NCI-H446 (cell line): ENCODE results near the gene CNTNAP5.

Source experiments
- DNase-seq, 2 experiments: peaks; one replicate each; lab custom pipeline; 2025; lab: John Stamatoyannopoulos, UW

CNTNAP5 gene

DNA sequence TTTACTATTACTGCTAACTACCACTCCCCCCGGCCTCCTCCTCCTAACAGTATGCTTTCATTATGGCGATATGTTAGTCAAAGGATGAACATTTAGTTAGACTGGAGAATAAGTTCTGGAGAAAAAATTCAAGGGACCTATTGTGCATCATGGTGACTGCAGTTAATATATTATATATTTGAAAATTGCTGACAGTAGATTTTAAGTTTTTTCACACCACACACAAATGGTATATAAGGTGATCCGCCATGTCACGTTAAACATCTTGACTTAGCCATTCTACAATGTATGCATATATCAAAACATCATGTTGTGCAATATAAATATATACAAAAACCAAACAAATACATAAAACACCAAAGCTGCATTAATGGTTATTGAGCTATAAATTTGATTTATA is 873.7 kb downstream of the CNTNAP5 start:
- DNase-seq = no peak

DNA sequence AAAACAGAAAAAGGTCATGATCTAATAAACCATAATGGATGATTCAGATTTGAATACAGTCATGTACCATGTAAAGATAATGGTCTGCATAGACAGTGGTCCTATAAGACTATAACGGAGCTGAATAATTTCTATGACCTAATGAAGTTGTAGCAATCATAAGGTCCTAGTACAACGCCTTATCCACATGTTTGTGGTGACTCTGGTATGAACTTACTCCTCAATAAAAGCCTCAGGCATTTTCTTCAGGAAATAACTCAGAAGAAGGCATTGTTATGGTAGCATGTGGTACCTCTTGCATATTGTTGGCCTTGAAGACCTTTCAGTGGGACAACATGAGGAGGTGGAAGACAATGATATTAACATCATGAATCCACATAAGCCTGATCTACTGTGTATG is 883.3 kb downstream of the CNTNAP5 start:
- no peak for DNase-seq

DNA sequence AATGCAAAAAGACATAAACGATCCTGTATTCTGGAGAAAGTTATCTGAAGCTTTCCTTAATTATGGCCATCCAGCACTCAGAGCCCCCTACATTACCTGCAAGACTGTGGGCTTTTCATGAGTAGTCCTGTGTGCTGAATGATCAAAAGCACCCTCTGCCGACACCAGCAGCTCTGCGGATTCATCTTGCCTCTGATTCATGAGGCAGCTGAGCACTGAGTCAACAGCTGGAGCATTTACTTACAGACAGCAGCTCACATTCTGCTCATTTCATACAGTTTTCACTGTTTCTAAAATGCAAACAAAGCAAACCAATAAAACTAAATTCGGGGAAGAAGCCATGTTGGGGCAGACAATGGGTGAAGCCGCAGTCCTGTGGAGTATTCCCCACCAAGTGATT is 886.5 kb downstream of the CNTNAP5 start:
- DNase-seq = no peak

GRCh38 chr2:124913868-124914267 is 888.8 kb downstream of the CNTNAP5 start:
- no peak for DNase-seq

- no peak for DNase-seq
Measured at GRCh38 chr2:124915567-124915966, 890.5 kb downstream of the CNTNAP5 start.

DNA sequence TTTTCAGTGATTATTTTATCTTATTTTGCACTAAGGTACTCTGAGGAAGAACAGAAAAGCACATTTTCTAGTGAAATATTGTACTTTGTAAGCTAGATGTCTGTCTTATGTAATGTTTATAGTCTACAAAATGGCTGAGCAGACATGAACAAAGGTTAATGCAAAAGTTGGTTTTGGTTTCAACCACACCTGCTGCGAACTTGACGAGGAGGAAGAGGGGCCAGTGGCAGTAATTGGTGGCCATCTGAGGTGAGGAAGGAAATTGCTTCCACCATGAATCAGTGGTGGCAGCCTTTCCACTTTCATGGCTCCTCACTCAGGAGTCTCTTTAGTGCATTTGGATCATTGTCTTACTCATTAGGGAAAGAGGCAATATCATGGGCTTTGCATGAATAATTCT is 894.2 kb downstream of the CNTNAP5 start:
- DNase-seq = no peak

- DNase-seq = no peak
Measured at GRCh38 chr2:124920448-124920847, 895.4 kb downstream of the CNTNAP5 start.

GRCh38 chr2:124921191-124921590 is 896.1 kb downstream of the CNTNAP5 start:
- DNase-seq = no peak

DNA sequence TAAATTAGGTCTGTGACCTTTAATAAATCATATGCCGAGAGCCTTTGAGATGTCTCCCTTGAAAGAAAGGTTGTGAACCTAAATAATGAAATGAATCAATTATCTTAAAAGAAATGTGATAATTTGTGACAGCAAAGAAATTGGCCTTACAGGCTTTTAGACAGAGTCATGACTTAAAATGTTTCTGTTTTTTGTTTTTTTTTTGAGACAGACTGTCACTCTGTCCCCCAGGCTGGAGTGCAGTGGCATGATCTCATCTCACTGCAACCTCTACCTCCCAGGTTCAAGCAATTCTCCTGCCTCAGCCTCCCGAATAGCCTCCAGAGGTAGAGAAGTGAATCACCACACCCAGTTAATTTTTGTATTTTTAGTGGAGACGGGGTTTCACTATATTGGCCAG is 898.0 kb downstream of the CNTNAP5 start:
- no peak for DNase-seq

DNA sequence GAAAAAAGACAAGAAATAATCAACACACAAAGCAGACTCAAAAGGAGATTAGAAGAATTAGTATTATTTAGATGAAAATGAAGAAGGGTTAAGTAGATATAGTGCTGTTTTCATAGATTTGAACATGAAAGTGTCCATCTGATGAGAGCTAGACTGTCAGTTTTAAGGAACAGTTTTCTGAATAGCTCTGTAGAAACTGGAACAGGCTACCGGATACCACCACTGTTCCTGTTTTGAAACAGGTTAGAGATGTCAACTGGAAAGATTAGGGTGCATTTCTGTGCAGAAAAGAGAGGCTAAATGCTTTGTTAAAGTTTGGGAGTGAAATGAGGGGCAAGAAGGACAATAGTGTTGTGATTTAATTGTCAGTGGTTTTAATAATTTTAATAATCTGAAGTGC is 908.8 kb downstream of the CNTNAP5 start:
- no peak for DNase-seq

GRCh38 chr2:124953921-124954320 is 928.8 kb downstream of the CNTNAP5 start:
- no peak for DNase-seq

DNA sequence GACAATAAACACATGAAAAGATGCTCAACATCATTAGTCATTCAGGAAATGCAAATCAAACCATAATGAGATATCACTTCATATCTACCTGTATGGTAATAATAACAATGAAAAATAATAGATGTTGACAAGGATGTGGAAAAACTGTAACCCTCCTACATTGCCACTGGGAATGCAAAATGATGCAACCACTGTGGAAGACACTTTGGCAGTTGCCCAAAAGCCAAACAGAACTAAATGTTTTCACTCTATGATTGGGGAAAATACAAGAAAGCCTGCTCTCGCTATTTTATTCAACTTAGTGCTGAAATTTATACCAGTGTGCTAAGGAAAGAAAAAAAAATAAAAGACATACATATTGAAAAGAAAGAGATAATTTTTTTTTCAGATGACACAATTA is 934.5 kb downstream of the CNTNAP5 start:
- DNase-seq = no peak

DNA sequence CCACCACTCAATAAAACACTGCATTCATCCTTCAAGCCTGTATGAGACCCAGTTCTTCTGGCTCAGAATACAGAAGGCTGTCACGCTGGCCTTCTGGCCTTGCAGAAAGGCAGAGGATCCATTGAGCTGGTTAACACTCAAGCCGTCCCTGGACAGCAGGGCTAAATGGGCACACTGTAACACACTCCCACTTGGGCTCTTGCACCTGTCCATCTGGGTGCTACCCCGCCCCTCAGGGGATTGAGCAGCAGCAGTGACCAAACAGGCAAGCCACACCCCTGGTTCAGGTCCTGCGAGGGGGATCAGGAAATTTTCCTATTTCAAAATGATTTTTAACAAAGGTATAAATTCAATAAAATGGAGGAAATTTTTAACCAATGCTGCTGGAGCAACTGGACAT is 936.0 kb downstream of the CNTNAP5 start:
- DNase-seq = no peak
